HepG2 (cell line): ENCODE results near the gene TCEA3. TPM values are rescaled to one million over a fixed set of nuclear protein-coding genes. Genes with fewer than 3 reads are reported as not detected.
"Not testable (repeated sequence)": the region's sequence is repeated elsewhere in the genome, so short reads cannot be mapped to it uniquely, and the experiment has no call there.

Experiments used
- ATAC-seq: fragments of 200-7000 bp; cut with Tn5 transposase; 3 replicates; pipeline ENCODE4 v1.9.1; 2020; ENCODE audit warnings: mild to moderate bottlenecking, moderate library complexity
- BruUV-seq: library from RNA; stranded (reverse); fragments of 400-500 nt; replicated peaks from 2 replicates; lab custom pipeline; 2021; lab: Mats Ljungman, UMichigan
- CTCF ChIA-PET: fragments of 300-600 bp; formaldehyde crosslinking; extraction: SDS; loops from one replicate; lab custom pipeline; 2021; ENCODE audit warnings: low total read pairs, inconsistent platforms, low intra/inter-chr PET ratio; lab: Yijun Ruan, JAX
- POLR2A ChIA-PET: fragments of 350-600 bp; sonication (Branson Sonifier 250); formaldehyde crosslinking; loops from one replicate; lab custom pipeline; 2020; ENCODE audit warnings: antibody characterized with exemption, inconsistent platforms; lab: Yijun Ruan, JAX
- DNase-seq: peaks from one replicate; pipeline ENCODE4 v3.0.0-alpha.2; 2015; ENCODE audit warnings: low spot score
- FAIRE-seq: peaks from 3 replicates; lab custom pipeline; 2011; peaks lifted over from hg19 to GRCh38; lab: Jason Lieb, UNC
- H2AFZ ChIP-seq: one replicate; pipeline ENCODE4 v1.6.1; 2011; ENCODE audit warnings: low read length, inconsistent platforms
- H3K27ac ChIP-seq: fragments of 300-600 bp; 3 replicates; pipeline ENCODE4 v1.8.0; 2011; ENCODE audit warnings: mixed run types, mild to moderate bottlenecking, mixed read lengths, low read length, inconsistent platforms; ENCODE audit not compliant: insufficient read depth; ENCODE audit errors: extremely low read length
- H3K27me3 ChIP-seq, 2 experiments: fragments of 200-600 bp in 1 of 2; 2 replicates in 1 of 2; 3 replicates in 1 of 2; pipeline versions ENCODE4 v1.6.0 to v1.8.0; 2011; ENCODE audit warnings: low read length in 2 of 2, mild to moderate bottlenecking in 2 of 2, moderate library complexity in 2 of 2, inconsistent platforms in 1 of 2; ENCODE audit not compliant: insufficient read depth in 2 of 2, control insufficient read depth in 1 of 2
- H3K36me3 ChIP-seq, 2 experiments: fragments of 200-600 bp in 1 of 2; replicated peaks in 1 of 2; 2 replicates in 1 of 2; 3 replicates in 1 of 2; pipeline versions ENCODE4 v1.5.1 to v1.8.0; 2011; ENCODE audit warnings: low read length in 2 of 2, inconsistent platforms in 1 of 2; ENCODE audit not compliant: insufficient read depth in 2 of 2, control insufficient read depth in 1 of 2
- H3K4me1 ChIP-seq: 2 replicates; pipeline ENCODE4 v1.5.1; 2012; ENCODE audit warnings: low read length, inconsistent platforms; ENCODE audit not compliant: insufficient read depth
- H3K4me2 ChIP-seq: 2 replicates; pipeline ENCODE4 v1.6.0; 2011; ENCODE audit warnings: low read depth, low read length, inconsistent platforms
- H3K4me3 ChIP-seq, 3 experiments: fragments of 200-600 bp in 1 of 3; sonication (generic), shearing (Covaris generic) in 1 of 3; replicated peaks in 1 of 3; 2 replicates each; pipeline ENCODE4 v1.5.1; 2011 to 2016; ENCODE audit warnings: low read length in 3 of 3, inconsistent platforms in 2 of 3, low read depth in 2 of 3, mild to moderate bottlenecking in 2 of 3, control low read depth in 1 of 3, mixed read lengths in 1 of 3; ENCODE audit not compliant: insufficient read depth in 1 of 3
- H3K79me2 ChIP-seq: one replicate; pipeline ENCODE4 v1.6.1; 2011; ENCODE audit warnings: low read length, inconsistent platforms; ENCODE audit not compliant: insufficient read depth
- H3K9ac ChIP-seq: 2 replicates; pipeline ENCODE4 v1.6.0; 2011; ENCODE audit warnings: mild to moderate bottlenecking, low read depth, low read length, inconsistent platforms; ENCODE audit not compliant: insufficient read depth
- H3K9me3 ChIP-seq: 2 replicates; pipeline ENCODE4 v1.5.1; 2012; ENCODE audit warnings: mild to moderate bottlenecking, low read length
- H4K20me1 ChIP-seq: 2 replicates; pipeline ENCODE4 v1.6.0; 2011; ENCODE audit warnings: inconsistent platforms, mild to moderate bottlenecking, low read length, moderate library complexity; ENCODE audit not compliant: insufficient read depth
- EP300 ChIP-seq, 3 experiments: sonication (generic) in 1 of 3; formaldehyde crosslinking in 1 of 3; IDR thresholded peaks; 2 replicates each; pipeline versions ENCODE4 v1.5.1 to v1.6.1; 2011 to 2020; ENCODE audit warnings: low read depth in 2 of 3, low read length in 2 of 3, borderline replicate concordance in 1 of 3, improper control_type of control experiment in 1 of 3, mild to moderate bottlenecking in 1 of 3, missing genetic modification reagents in 1 of 3, moderate library complexity in 1 of 3
- RBM22 ChIP-seq: fragments of 200-400 bp; formaldehyde crosslinking; optimal IDR thresholded peaks from 2 replicates; pipeline ENCODE3; 2017; ENCODE audit warnings: mild to moderate bottlenecking, low read length, moderate library complexity
- WGBS: methylation state at CpG from one replicate; pipeline ENCODE4 v1.1.6; 2017; ENCODE audit warnings: low lambda C conversion rate; 5-methylcytosine and 5-hydroxymethylcytosine counted together
- in situ Hi-C: cut with HindIII; loops from 2 replicates; pipeline ENCODE4 v1.10.0; 2017; ENCODE audit warnings: low pct_unique_long_range_greater_than_20kb; ENCODE audit not compliant: extremely low pct_ligation_motif_present
- intact Hi-C: fragments of 100-400 bp; cut with micrococcal nuclease; formaldehyde crosslinking; loops from one replicate; pipeline ENCODE4 v1.10.0; 2022; ENCODE audit not compliant: unreplicated experiment
- polyA plus RNA-seq, 8 experiments: library from polyadenylated mRNA; depleted of rRNA in 3 of 8; stranded (reverse) in 7 of 8; unstranded in 1 of 8; fragments of >200 nt; fragmentation: Illumina TruSeq in 4 of 8; extraction: Trizol in 4 of 8; gene quantifications; 2 replicates each; pipeline versions ENCODE4 v1.2.1 to v1.2.3, GENCODE V29; 2011 to 2016; ENCODE audit warnings: low read depth in 4 of 8, missing spikeins in 1 of 8, mixed read lengths in 1 of 8; ENCODE audit not compliant: insufficient read depth in 1 of 8
- total RNA-seq, 5 experiments: library from RNA; depleted of rRNA; stranded (reverse); fragments of >200 nt; fragmentation: Illumina TruSeq; extraction: Trizol; gene quantifications; 2 replicates each; pipeline ENCODE4 v1.2.3, GENCODE V29; 2016; ENCODE audit warnings: low read depth in 1 of 5

TCEA3 gene
- total and polyA plus RNA-seq, 2 of the 13 experiments (the other 11 are each of a cell fraction or from before 2014, with no cell fraction given) = 55.5 to 84.6 TPM

GRCh38 chr1:23380719-23381118 lies 43.8 kb downstream of the TCEA3 start:
- no peak for FAIRE-seq
- ChIA-PET CTCF (no interaction called here), POLR2A (interaction anchor here (1.1 kb wide), 1 partner anchor 11 kb away, joined by 3 read pairs; the partner anchor contains the start of gene ZNF436)
- Histone ChIP-seq H2AFZ (no peak overlapping the region), H3K4me2 (no peak overlapping the region), H3K27ac (no peak overlapping the region), H4K20me1 (no peaks in the 10 kb centered on the region), H3K36me3 (peaks cover 7 to 23% of the 10 kb centered on the region in 2 experiments; a peak in 4 of 5 replicates), H3K9ac (no peak overlapping the region), H3K4me3 (no peak overlapping the region), H3K79me2 (no peaks in the 10 kb centered on the region), H3K27me3 (no peaks in the 10 kb centered on the region), H3K9me3 (no peaks in the 10 kb centered on the region), H3K4me1 (peaks cover 36% of the 10 kb centered on the region)
- TF ChIP-seq EP300 (IDR thresholded peaks at IDR 0.05; ENCODE audit: low read depth in 2 of 2, low read length in 2 of 2) (no peak), EP300 (CRISPR knock-in tag; IDR thresholded peaks at IDR 0.05; ENCODE audit: borderline replicate concordance) (no peak), RBM22 (peak; percentile 40)
- 75% methylated on average over 5 of the region's 5 CpGs for WGBS
- no peak for DNase-seq
- BruUV-seq = no TSS peak
- ATAC-seq = no peak
- intact Hi-C loops = no loop called here
- in situ Hi-C loops = no loop called here

DNA sequence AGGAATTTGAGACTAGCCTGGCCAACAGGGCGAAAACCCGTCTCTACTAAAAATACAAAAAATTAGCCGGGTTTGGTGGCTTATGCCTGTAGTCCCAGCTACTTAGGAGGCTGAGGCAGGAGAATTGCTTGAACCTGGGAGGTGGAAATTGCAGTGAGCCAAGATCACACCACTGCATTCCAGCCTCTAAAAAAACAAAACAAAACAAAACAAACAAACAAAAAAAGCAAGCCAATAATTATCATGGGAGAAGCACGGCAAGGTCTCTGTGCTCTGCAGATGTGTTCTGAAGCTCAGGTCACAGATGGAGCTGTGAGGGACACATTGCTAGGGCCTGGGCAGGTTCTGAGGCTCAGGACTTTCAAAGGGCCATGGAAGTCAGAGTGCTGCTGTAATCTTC lies 44.3 kb downstream of the TCEA3 start:
- Histone ChIP-seq H3K4me1 (peaks cover 34% of the 10 kb centered on the region), H3K36me3 (peaks cover 6 to 23% of the 10 kb centered on the region in 2 experiments; a peak in 4 of 5 replicates)
- ATAC-seq, H3K4me3 ChIP-seq, H3K9me3 ChIP-seq, H4K20me1 ChIP-seq, H3K9ac ChIP-seq, CTCF ChIA-PET, DNase-seq, BruUV-seq, H3K79me2 ChIP-seq, H3K27ac ChIP-seq, H3K4me2 ChIP-seq, in situ Hi-C loops, H2AFZ ChIP-seq, H3K27me3 ChIP-seq, FAIRE-seq, intact Hi-C loops: not testable (repeated sequence)
- POLR2A ChIA-PET = interaction anchor here (0.7 to 1.1 kb wide), 2 partner anchors 11 to 36 kb away, joined by 3 to 4 read pairs; partner anchors contain the start of genes HNRNPR and ZNF436
- WGBS = 69% methylated on average over 4 of the region's 4 CpGs
